DMS79 (cell line): ENCODE results near the gene PIP4K2A.
"Not testable (repeated sequence)": the region's sequence is repeated elsewhere in the genome, so short reads cannot be mapped to it uniquely, and the experiment has no call there.

Experiments used
- DNase-seq: peaks from one replicate; lab custom pipeline; 2025; lab: John Stamatoyannopoulos, UW

The PIP4K2A gene

GRCh38 chr10:22719406-22720042 is 5.1 kb upstream of the PIP4K2A start:
- no peak for DNase-seq

GRCh38 chr10:22718659-22719058 is 4.3 kb upstream of the PIP4K2A start:
- not testable (repeated sequence) for DNase-seq

GRCh38 chr10:22717728-22718127 is 3.4 kb upstream of the PIP4K2A start:
- no peak for DNase-seq

- no peak for DNase-seq
Observed at GRCh38 chr10:22716943-22717342, 2.6 kb upstream of the PIP4K2A start.

GRCh38 chr10:22715290-22715625 is 880 bp upstream of the PIP4K2A start:
- DNase-seq, result no peak

- DNase-seq, result no peak
Observed at GRCh38 chr10:22713853-22714478, 412 bp downstream of the PIP4K2A start.

- no peak for DNase-seq
Observed at GRCh38 chr10:22712956-22713852, 1.2 kb downstream of the PIP4K2A start.

GRCh38 chr10:22712211-22712955 is 2.0 kb downstream of the PIP4K2A start:
- no peak for DNase-seq

GRCh38 chr10:22711373-22711772 is 3.0 kb downstream of the PIP4K2A start:
- no peak for DNase-seq

- no peak for DNase-seq
Observed at GRCh38 chr10:22710139-22710745, 4.1 kb downstream of the PIP4K2A start.

- no peak for DNase-seq
Observed at GRCh38 chr10:22708772-22709171, 5.6 kb downstream of the PIP4K2A start.

- no peak for DNase-seq
Observed at GRCh38 chr10:22705527-22705926, 8.9 kb downstream of the PIP4K2A start.

GRCh38 chr10:22704942-22705341 is 9.4 kb downstream of the PIP4K2A start:
- DNase-seq, result no peak

- no peak for DNase-seq
Observed at GRCh38 chr10:22704471-22704911, 9.9 kb downstream of the PIP4K2A start.

- no peak for DNase-seq
Observed at GRCh38 chr10:22702348-22702747, 12.0 kb downstream of the PIP4K2A start.

GRCh38 chr10:22701132-22701826 is 13.1 kb downstream of the PIP4K2A start:
- no peak for DNase-seq

GRCh38 chr10:22700489-22700888 is 13.9 kb downstream of the PIP4K2A start:
- no peak for DNase-seq

GRCh38 chr10:22699976-22700375 is 14.4 kb downstream of the PIP4K2A start:
- no peak for DNase-seq

- no peak for DNase-seq
Observed at GRCh38 chr10:22698941-22699440, 15.4 kb downstream of the PIP4K2A start.

GRCh38 chr10:22697800-22698199 is 16.6 kb downstream of the PIP4K2A start:
- no peak for DNase-seq

GRCh38 chr10:22697101-22697500 is 17.3 kb downstream of the PIP4K2A start:
- no peak for DNase-seq
